SJCRH30 (cell line): ENCODE measurements around the gene DBH. TPM values are rescaled to one million over a fixed set of nuclear protein-coding genes. Genes with fewer than 3 reads are reported as not detected.

Experiments used
- DNase-seq, 2 experiments: peaks; one replicate each; pipeline ENCODE4 v3.0.0-alpha.2; 2015 to 2020
- H3K27ac ChIP-seq: fragments of 250-450 bp; sonication (Bioruptor Pico); 2 replicates; pipeline ENCODE4 v1.5.1; 2020; ENCODE audit warnings: mild to moderate bottlenecking, moderate library complexity
- H3K27me3 ChIP-seq: fragments of 250-450 bp; sonication (Bioruptor Pico); 2 replicates; pipeline ENCODE4 v1.5.1; 2020; ENCODE audit warnings: mild to moderate bottlenecking, moderate library complexity
- H3K36me3 ChIP-seq: fragments of 250-450 bp; sonication (Bioruptor Pico); 2 replicates; pipeline ENCODE4 v1.5.1; 2020; ENCODE audit warnings: mild to moderate bottlenecking, moderate library complexity
- H3K4me1 ChIP-seq: fragments of 250-450 bp; sonication (Bioruptor Pico); 2 replicates; pipeline ENCODE4 v1.5.1; 2020; ENCODE audit warnings: mild to moderate bottlenecking, moderate library complexity
- H3K4me3 ChIP-seq: fragments of 250-450 bp; sonication (Bioruptor Pico); 2 replicates; pipeline ENCODE4 v1.5.1; 2020; ENCODE audit warnings: mild to moderate bottlenecking, moderate library complexity
- H3K9me3 ChIP-seq: fragments of 250-450 bp; sonication (Bioruptor Pico); replicated peaks from 2 replicates; pipeline ENCODE4 v1.5.1; 2020; ENCODE audit warnings: mild to moderate bottlenecking, moderate library complexity
- total RNA-seq: library from RNA; depleted of rRNA; stranded (reverse); fragments of >200 nt; shearing (Covaris generic); gene quantifications from 2 replicates; pipeline ENCODE4 v1.2.3, GENCODE V29; 2014; rRNA removed

Gene DBH
- 2.2 and 2.5 TPM in 2 replicates for total RNA-seq

DNA sequence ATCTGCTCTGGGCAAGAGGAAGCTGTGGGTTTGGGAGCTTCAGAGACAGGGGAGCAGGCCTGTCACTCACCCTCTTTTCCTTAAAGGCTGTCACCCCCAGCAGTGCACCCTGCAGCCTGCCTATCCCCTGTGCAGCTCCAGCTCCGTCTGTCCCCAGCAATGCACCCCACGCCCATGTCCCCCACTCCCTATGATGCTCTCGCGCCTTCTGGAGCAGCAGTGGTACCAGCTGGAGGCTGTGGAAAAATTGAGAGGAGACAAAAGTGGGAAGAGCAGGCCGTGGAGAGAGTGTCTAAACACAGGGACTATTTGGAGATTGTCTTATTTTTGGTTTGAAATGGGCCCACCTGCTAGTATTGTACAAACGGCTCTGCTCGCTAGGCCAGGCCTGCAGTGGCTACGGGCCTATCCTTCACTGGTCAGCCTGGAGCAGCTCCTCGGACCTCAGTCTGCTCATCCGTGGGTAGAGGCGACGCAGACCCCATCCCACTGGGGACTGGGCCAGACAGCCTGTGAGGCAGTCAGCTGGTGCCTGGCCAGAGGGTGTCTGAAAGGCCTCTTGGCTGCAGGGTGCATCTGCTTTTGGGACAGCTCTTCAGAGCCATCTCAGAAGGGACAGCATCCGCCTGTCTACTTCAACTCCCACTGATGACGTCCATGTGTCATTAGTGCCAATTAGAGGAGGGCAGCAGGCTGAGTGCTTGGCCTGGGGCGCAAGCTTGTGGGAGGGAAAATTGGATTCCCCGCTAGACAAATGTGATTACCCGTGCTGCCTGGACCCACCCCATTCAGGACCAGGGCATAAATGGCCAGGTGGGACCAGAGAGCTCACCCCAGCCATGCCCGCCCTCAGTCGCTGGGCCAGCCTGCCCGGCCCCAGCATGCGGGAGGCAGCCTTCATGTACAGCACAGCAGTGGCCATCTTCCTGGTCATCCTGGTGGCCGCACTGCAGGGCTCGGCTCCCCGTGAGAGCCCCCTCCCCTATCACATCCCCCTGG is at the start of gene DBH:
Gene DBH, plus strand, starts transcription at position 831 of the 999 bp plus-strand sequence. Its CDS starts 9 bp downstream, at position 840.
- Histone ChIP-seq H3K27ac (peak within 1 kb of the TSS; percentile 79; the same call in 1 of the 2 replicates), H3K4me1 (peaks cover 42% of the 10 kb centered on the region), H3K4me3 (peak within 1 kb of the TSS; percentile 21), H3K27me3 (no peaks in the 10 kb centered on the region), H3K9me3 (no peaks in the 10 kb centered on the region), H3K36me3 (no peaks in the 10 kb centered on the region)
- DNase-seq: no peak

GRCh38 chr9:133587051-133587450 is 49.1 kb upstream of the DBH start:
- no peaks in the 10 kb centered on the region for H3K36me3 ChIP-seq
- no peaks in the 10 kb centered on the region for H3K9me3 ChIP-seq
- H3K4me3 ChIP-seq: no peak overlapping the region
- H3K27me3 ChIP-seq: no peaks in the 10 kb centered on the region
- H3K4me1 ChIP-seq: peaks cover 48% of the 10 kb centered on the region
- peak overlapping the region; percentile 97; the same call in 1 of the 2 replicates for H3K27ac ChIP-seq
- DNase-seq: no peak

GRCh38 chr9:133587466-133587865 is 48.7 kb upstream of the DBH start:
- no peak for DNase-seq
- Histone ChIP-seq H3K4me3 (no peak overlapping the region), H3K27ac (no peak overlapping the region), H3K4me1 (peaks cover 43% of the 10 kb centered on the region), H3K9me3 (no peaks in the 10 kb centered on the region), H3K27me3 (no peaks in the 10 kb centered on the region), H3K36me3 (no peaks in the 10 kb centered on the region)

DNA sequence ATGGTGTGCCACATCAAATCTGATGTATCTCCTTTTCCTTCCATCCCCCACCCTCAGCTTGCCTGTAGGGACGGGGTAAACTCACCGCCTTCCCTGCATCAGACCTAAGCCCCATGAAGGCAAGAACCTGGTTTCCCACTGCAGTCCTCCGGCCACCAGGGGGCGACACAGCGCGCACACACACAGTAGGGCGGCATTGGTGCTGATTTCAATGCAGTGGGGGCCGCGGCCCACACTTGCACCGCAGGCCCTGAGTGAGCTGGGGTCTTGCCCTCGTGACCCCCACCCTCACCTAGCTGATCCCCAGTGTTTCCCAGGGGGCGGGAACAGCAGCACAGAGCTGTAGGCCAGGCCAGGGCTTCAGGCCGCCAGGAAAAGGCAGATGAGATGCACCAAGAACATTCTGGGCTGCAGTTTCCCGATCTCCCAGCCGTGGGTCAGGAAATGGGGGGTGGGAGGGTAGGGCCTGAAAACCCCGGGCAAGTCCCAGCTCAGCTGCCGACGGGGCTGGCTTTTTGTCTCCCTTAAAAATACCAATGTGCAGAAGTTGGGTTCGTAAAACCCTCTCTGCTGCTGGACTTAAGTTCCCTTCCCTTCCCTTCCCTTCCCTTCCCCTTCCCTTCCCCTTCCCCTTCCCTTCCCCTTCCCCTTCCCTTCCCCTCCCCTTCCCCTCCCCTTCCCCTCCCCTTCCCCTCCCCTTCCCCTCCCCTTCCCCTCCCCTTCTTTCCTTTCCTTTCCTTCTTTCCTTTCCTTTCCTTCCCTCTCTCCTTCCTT is 46.5 kb upstream of the DBH start:
- no peak overlapping the region for H3K27ac ChIP-seq
- no peak overlapping the region for H3K4me3 ChIP-seq
- H3K36me3 ChIP-seq: no peaks in the 10 kb centered on the region
- DNase-seq: peak; percentile 42 to 56
- no peaks in the 10 kb centered on the region for H3K9me3 ChIP-seq
- H3K4me1 ChIP-seq: peaks cover 34% of the 10 kb centered on the region
- no peaks in the 10 kb centered on the region for H3K27me3 ChIP-seq

GRCh38 chr9:133590231-133590855 is 45.8 kb upstream of the DBH start:
- H3K4me3 ChIP-seq: no peak overlapping the region
- H3K36me3 ChIP-seq: no peaks in the 10 kb centered on the region
- peak overlapping the region; percentile 60 for H3K27ac ChIP-seq
- H3K27me3 ChIP-seq: no peaks in the 10 kb centered on the region
- no peaks in the 10 kb centered on the region for H3K9me3 ChIP-seq
- DNase-seq: peak; percentile 91 to 95
- peaks cover 27% of the 10 kb centered on the region for H3K4me1 ChIP-seq

DNA sequence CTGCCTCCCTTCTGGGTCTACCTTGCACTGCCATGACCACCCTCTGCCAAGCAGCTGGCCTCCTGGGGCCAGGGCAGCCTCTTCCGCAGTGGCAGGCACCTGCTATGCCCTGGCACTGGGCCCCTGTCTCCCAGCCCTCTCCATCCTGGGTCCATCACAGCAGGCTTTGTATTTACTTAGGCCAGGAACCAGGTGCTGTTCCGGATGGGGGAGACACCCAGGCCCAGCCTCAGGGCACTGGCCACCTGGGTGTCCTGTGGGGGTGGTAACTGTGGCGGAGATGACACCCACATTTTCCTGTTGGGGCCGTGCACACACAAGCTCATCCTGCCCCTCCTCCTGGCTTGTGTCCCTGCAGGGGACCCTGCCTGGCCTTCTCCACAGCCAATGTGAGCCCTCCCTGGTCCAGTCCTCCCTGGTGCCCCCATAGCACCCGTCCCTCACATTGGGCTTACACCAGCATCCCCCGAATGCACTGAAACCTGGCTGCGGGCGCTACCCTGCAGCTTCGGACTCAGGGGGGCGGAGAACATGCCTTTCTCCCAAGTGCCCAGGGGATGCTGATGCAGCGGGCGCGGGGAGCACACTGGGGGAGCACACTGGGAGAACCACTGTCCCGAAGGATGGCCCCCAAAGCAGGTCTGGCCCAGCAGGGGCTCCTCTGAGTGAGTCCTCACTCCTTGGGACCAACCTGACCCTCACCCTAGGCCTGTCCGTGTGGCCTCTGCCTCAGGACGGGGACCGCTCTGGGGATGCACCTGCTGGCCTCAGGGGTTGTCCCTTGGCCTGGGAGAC is 44.9 kb upstream of the DBH start:
- Histone ChIP-seq H3K4me1 (peaks cover 20% of the 10 kb centered on the region), H3K4me3 (no peak overlapping the region), H3K27ac (peak overlapping the region; percentile 60), H3K27me3 (no peaks in the 10 kb centered on the region), H3K36me3 (no peaks in the 10 kb centered on the region), H3K9me3 (no peaks in the 10 kb centered on the region)
- DNase-seq: no peak

GRCh38 chr9:133591985-133592384 is 44.2 kb upstream of the DBH start:
- no peak overlapping the region for H3K4me3 ChIP-seq
- no peak overlapping the region for H3K27ac ChIP-seq
- peaks cover 2% of the 10 kb centered on the region for H3K9me3 ChIP-seq
- peaks cover 13% of the 10 kb centered on the region for H3K4me1 ChIP-seq
- DNase-seq: no peak
- H3K27me3 ChIP-seq: no peaks in the 10 kb centered on the region
- no peaks in the 10 kb centered on the region for H3K36me3 ChIP-seq

GRCh38 chr9:133592731-133593409 is 43.3 kb upstream of the DBH start:
- peaks cover 11% of the 10 kb centered on the region for H3K9me3 ChIP-seq
- H3K27ac ChIP-seq: no peak overlapping the region
- no peak overlapping the region for H3K4me3 ChIP-seq
- peaks cover 11% of the 10 kb centered on the region for H3K4me1 ChIP-seq
- no peaks in the 10 kb centered on the region for H3K36me3 ChIP-seq
- H3K27me3 ChIP-seq: no peaks in the 10 kb centered on the region
- DNase-seq: no peak

DNA sequence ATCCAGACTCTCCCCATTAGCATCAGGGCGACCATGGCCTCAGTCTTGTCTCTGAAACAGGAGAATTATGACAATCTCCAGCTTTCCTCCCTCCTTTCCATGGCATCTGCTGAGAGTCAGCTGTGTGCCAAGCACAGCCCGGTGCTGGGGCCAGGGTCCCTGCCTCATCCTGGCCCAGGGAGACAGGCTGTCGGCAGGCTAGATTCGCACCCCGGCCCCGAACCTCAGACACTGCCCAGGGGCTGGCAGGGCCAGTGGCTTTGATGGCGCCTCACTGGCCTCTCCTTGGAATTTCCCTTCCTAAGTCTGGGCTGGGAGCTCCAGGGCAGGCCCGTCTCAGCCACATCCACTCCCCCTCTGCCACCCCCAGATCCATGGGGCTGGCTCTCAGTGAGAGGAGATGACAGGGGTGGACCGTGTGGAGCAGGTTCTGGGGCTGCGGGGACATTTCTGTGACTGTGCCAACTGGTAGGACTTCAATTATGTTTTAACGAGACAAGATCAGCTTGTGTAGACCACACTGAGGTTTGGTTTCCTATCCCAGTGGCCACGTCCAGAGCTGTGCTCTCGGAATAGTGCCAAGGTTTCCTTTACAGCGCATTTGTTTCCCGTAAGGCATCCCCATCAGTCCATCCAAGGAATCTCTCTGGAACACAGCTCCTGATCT is 42.4 kb upstream of the DBH start:
- Histone ChIP-seq H3K9me3 (peaks cover 11% of the 10 kb centered on the region), H3K27ac (no peak overlapping the region), H3K4me1 (peaks cover 11% of the 10 kb centered on the region), H3K36me3 (no peaks in the 10 kb centered on the region), H3K27me3 (no peaks in the 10 kb centered on the region), H3K4me3 (no peak overlapping the region)
- no peak for DNase-seq

- H3K9me3 ChIP-seq: peaks cover 11% of the 10 kb centered on the region
- no peak overlapping the region for H3K27ac ChIP-seq
- peaks cover 11% of the 10 kb centered on the region for H3K4me1 ChIP-seq
- no peak overlapping the region for H3K4me3 ChIP-seq
- no peaks in the 10 kb centered on the region for H3K27me3 ChIP-seq
- H3K36me3 ChIP-seq: no peaks in the 10 kb centered on the region
- no peak for DNase-seq
Measured at GRCh38 chr9:133594310-133594709, 41.9 kb upstream of the DBH start.

DNA sequence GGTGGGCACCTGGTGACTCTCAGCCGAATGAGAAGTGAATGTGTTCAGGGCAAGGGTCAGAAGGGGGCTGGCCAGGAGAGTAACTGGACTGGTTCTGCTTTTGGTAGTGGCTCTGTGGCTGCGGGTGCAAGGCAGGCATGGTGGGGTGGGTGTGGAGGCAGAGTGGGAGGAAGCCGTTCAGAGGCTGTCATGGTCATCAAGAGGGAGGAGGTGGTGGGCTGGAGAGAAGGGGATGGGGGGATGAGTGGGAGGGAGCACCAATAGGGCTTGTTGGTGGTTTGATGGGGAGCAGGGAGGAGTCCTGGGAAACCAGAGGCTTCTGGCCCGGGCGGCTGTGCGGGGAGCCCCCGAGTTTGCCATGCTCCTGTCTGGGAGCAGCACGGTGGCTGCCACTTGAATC is 40.3 kb upstream of the DBH start:
- Histone ChIP-seq H3K36me3 (no peaks in the 10 kb centered on the region), H3K27me3 (no peaks in the 10 kb centered on the region), H3K4me3 (no peak overlapping the region), H3K9me3 (peaks cover 11% of the 10 kb centered on the region), H3K27ac (no peak overlapping the region), H3K4me1 (peaks cover 2% of the 10 kb centered on the region)
- DNase-seq: no peak

DNA sequence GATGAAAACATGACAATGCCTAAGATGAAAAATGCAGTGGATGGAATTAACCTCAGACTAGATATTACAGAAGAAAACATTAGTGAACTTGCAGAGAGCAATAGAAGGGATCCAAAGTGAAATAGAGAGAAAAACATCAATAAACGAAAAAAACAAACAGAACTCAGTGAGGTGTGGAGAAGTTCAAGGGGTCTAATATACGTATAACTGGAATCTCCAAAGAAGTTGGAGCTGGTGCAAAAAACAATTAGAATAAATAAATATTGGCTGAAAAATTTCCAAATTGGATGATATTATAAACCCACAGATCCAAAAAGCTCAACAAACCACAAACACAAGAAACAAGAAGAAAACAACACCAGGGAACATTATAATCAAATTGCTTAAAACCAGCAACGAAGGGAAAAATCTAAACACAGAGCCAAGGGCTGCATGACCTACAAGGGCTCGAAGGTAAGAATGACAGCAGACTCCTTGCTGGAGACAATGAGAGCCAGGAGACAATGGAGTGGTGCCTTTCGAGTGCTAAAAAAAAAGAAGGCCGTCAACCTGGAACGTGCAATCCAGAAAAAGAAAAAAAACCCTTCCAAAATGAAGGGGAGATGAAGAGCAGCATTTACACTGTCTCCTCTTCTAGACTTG is 38.7 kb upstream of the DBH start:
- Histone ChIP-seq H3K36me3 (no peaks in the 10 kb centered on the region), H3K4me3 (no peak overlapping the region), H3K9me3 (peaks cover 11% of the 10 kb centered on the region), H3K27me3 (no peaks in the 10 kb centered on the region), H3K27ac (no peak overlapping the region), H3K4me1 (peaks cover under 1% of the 10 kb centered on the region)
- DNase-seq: peak in 1 of 2 experiments; percentile 57

DNA sequence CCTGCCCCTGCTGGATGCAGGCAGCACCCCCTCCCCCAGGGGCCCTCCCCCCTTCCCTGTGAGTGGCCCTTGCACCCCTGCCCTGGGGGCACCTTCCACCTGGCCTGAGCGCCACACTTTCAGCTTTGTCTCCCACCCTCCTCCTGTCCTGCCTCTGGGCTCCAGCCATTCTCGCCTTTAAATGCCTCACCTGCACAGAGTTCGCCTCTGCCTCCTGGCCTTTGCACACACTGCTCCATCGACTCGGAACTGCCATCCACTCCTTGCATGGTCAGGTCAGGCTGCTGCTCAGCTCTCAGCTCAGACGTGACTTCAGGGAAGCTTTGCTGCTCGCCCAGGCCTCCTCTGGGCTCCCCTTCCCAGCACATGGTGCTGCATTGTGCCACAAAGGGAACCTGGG is 37.2 kb upstream of the DBH start:
- no peaks in the 10 kb centered on the region for H3K27me3 ChIP-seq
- H3K4me3 ChIP-seq: no peak overlapping the region
- peaks cover 14% of the 10 kb centered on the region for H3K4me1 ChIP-seq
- no peak overlapping the region for H3K27ac ChIP-seq
- H3K9me3 ChIP-seq: peaks cover 11% of the 10 kb centered on the region
- no peak for DNase-seq
- no peaks in the 10 kb centered on the region for H3K36me3 ChIP-seq
